Stimulated activated CD4-positive, alpha-beta T cell treated with anti-CD3 and anti-CD28 coated beads, Interleukin-1b, Interleukin-23, amount 100 ng/mL, for 48 hours (primary cell): ENCODE data around the gene AQP10.
"Not testable (repeated sequence)": the region's sequence is repeated elsewhere in the genome, so short reads cannot be mapped to it uniquely, and the experiment has no call there.

Source experiments
- DNase-seq: peaks from one replicate; pipeline ENCODE4 v3.0.0-alpha.2; 2020

AQP10 gene

DNA sequence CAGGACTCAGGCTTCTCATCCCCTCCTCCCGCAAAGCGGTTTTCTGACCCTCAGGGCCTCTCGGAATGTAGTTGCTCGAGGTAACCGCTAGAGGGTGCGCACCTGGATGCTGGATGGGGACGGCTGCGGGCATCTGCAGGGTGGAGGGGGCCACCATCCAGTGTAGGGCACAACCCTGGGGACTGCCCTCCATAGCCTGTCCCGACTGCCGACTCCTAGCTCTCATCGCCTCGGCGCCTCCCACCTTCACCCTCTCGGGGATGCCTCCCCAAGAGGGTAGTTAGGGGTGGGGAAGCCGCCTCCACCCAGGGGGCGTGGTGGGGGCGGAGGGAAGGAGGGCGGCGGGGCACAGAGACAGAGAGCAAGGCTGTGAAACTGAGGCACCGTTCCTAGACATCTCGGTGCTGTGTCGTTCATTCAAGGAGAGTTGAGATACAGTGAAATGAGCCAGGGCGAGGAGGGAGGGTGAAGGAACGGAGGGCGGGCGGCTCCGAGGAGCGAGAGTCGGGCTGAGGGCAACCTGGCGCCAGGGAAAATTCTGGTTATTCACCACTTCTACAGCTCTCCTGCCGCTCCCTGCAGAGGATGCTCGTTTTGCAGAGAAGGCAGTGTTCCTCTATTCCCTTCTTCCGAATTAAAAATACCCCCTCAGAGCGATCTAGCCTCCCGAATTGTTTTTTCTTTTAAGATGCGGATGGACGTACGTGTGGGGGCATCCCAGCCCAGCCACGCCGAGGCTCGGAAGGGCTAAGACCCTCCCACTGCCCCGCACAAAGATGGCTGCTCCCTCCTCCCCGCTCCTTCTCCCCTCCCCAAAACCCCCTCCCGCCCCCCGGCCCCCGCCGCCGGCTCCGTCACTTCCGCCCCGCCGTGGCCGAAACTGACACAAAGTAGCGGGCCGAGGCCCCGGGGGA, 4.0 kb downstream of the AQP10 start, which contains the start of gene ATP8B2:
TSS of gene ATP8B2 (plus strand) at position 857 of the 914 bp plus-strand sequence. CDS start 2,617 bp downstream, outside the sequence.
- DNase-seq = peak; percentile 87

DNA sequence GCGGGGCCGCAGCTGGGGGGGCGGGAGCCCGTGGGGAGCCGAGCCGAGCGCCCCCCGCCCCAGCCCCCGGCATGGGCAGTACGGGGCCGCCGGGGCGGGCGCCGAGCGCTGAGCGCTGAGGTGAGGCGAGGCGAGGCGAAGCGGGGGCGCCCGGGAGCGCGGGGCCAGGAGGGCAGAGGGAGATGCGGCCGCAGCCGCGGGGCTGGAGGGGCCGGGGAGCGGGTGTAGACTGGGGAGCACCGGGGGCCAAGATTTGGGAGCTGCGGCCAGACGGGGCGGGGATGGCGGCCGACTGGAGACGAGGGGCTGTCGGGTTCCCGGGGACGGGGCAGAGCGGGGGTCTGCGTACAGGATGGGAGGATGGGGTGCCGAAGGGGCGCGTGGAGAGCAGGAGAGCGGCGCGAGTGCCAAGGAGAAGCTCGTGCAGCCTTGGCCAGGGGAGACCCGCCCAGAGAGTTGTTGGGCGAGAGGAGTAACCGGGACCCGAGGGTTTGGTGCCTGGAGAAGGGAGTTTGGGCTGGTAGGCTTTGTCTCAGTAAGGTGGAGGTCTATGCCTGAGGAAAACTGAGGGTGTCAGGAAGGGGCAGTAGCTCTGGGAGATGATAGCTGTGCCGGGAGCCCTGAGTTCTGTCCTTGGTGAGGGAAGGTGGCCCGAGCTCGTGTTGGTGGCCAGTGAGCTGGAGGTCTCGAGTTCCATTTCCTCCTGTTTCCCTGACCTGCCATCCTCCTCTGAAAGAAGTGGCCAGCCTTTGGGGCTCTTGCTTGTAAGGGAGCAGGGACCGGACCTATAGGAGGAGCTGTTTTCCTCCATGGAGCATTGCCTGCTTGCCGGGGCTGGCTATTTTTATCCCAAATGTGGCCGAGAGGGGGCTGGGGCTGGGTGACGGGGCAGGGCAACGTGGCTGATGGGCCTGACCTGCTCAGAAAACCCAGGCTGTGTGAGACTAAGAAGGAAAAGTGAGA, 5.0 kb downstream of the AQP10 start:
- peak; percentile 42 for DNase-seq

DNA sequence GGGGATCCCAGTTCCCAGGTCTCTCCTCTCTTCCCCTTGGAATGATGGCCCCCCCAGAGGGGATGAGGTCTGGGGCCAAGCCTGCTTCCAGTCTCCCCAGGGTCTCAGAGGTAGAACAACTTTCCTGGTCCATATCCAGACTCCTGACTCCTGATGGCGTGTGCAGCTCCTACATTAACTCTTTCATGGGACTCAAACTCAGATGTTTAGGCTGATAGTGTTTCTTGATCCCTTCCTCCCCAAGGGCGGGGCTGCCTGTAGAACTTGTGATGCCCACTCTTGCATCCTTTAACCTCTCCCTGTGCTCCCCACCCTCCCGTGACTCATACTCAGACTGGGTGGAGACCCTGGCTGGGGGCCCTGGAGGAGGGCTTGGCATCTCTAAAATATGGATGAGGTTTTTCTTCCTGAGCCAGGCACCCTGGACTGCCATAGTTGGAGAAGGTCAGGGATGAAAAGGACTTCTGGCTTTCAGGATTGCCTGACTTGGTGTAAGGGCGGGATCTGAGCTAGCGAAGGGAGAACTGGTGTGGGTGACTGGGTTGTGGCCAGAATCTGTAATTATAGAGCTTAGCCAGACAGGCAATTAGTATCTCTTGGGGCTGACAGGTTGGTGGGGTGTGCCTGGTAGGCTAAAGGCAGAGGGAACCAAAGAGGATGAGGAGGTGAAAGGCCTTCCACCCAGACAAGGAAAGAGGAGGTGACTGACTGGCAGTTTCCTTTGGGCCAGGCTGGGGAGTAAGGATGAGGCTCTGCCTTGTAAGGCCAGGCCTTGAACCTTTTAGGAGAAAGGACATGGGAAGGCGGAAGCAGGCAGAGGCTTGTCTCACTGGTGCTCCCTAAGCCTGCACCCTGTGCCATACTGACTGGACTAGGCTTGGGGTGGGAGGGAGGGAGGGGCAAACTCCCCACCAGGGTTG, 5.9 kb downstream of the AQP10 start:
- DNase-seq = no peak

DNA sequence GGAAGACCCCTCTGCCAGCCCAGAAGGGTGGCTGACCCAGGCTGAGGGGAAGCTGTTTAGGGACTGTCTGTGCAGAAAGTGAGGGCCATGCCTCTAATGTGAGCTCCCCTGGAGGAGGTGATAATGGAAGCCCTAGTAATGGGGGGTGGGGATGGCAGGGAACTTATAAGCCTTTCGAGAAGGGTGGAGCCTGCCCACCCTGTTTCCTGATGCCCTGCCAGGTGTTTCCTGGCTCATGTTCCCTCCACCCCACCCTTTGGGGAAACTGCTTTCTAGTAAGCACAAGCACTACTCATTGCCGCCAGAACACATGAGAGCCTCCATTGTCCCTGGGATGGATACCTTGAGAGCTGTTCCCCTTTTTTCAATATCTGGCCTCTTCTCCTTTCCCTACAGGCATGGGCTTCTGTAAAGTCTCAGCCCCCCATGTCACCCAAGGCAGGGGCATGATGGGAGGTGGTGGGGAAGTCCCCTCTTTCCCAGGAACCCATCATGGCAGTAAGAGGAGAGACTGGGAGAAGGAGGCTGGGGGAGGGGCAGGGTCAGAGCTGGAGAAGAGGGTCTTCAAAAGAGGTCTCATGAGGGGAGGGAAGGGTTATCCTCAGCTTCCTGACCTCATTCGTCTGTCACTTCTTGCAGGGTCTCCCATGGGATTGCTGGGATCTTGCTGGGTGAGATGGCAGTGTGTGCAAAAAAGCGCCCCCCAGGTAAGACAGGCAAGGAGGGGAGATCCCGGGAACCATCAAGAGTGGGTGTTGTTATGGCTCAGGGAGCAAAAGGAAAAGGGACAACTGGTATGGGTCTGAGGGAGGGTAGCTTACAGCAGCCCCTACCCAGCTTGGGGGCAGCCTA, 6.8 kb downstream of the AQP10 start:
- DNase-seq = no peak

DNA sequence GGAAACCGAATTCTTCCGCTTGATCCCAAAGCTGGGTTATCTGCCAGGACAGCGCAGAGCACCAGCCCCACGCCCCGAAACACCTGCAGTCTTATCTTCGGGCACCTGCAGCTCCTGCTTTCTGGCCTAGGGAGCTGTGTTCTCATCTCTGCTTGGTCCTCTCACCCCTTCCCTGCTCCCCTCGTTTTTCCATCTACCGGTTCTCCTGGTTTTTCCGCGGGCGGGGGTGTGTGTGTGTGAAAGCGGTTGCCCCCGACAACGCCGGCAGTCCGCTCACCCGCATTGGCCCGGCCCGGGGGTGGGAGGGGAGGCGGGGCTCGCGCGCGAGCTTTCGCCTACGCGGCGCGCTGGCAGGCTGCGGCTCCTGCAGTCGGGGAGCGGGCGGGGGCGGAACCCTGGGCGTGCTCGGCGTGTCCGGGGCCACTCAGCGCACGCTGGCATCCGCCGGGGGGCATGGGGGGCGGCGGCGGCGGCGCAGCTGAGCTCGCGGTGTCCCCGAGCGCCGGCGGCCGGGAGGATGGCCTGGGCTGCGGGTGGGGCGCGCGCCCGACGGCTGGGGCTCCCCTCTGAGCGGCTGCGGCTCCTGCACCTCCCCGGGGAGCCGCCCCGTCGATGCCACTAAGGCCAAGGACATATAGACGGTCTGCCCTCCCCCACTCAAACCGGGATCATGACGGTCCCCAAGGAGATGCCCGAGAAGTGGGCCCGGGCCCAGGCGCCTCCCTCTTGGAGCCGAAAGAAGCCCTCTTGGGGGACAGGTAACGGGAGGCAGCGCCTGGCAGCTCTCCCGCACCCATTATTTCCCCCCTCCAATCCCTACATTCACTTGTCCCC, 7.6 kb downstream of the AQP10 start:
- DNase-seq = peak; percentile 81

DNA sequence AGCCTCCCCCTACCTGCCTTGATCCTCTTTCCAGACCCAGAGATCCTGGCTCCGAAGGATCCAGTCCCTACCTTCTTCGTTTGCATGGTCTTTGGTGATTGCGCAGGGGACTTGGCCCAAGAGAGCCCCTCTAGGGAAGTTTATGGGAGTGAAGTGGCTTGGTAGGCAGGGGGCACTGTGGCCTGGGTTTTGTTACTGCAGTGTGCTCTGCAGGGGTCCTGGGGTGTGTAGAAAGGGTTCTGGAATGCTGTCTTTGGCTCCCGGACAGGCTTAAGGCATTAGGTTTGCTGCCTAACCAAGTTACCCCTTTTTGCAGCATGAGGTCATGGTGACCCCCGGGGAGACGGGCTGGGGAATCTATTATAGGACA, 8.2 kb downstream of the AQP10 start:
- DNase-seq = no peak

DNA sequence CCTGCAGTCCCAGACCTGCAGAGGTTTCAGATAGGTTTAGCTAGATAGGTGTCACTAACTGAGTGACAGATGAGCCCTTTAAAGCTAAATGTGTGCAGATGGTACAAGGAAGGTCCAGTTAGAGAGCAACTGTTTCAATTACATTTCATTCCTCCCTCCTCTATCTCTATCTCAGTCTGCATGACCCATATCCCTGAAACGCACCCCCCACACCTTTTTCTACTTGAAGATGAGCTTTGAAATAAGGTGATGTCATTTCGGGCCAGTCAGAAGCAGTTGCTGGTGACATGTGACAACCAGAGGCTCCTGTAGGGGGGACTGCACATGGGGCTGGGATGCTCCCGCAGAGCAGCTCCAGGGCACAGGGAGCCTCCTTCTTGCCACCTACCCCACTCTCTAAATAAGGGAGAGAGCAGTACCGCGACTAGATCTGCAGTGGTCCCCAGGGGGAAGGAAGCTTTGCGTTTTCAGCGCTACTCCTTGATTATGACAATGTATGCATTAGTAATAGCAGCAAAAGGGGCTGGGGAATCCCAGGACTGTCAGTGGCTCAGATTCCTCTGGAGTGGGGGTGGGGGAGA, 8.7 kb downstream of the AQP10 start:
- DNase-seq = no peak

DNA sequence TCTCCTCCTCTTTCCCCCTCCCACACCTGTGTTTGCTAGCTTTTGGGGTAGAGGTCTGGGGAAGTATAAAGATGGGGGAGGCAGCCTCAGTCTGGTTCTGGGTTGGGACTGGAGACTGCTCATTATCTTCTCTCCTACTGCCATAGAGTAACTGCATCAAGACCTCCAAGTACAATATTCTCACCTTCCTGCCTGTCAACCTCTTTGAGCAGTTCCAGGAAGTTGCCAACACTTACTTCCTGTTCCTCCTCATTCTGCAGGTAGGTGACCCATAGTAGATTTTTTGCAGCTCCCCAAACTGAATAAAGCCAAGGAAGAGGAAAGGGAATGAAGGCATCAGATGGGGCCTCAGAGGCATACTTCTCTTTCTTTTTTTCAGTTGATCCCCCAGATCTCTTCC, 9.8 kb downstream of the AQP10 start:
- DNase-seq = no peak

DNA sequence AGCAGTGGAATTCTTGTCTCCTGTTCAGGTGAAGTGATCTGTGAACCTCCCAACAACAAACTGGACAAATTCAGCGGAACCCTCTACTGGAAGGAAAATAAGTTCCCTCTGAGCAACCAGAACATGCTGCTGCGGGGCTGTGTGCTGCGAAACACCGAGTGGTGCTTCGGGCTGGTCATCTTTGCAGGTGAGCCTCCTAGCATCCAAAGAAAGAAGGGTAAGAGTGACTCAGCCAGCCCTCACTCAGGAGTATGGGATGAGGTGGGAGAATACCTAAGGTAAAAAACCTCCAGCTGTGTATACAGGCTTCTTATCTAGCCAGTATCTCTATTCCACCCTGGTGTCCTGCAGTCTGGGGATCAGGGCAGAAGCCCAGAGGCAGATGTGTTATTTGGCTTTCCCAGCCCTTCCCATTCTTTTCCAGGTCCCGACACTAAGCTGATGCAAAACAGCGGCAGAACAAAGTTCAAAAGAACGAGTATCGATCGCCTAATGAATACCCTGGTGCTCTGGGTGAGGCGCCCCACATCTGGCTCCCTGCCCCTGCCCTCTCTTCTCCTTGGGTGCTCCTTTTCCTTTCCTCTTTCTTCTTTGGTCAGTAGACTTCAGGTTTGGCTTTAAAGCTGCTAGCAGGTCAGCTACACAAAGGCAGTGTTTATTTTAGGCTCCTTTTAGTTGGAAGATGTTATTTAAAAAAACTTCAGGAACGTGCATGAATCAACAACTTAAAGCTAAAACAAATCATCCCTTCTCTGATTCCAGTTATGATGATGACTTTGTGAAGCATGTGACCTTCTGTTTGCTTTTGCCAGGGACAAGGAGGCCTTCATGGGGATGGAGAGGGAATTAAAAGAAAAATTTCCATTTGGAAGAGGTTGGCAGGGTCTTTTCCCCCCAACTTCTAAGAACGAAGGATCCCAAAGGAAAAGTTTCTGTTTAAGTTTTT, 13.5 kb downstream of the AQP10 start:
- DNase-seq = no peak

DNA sequence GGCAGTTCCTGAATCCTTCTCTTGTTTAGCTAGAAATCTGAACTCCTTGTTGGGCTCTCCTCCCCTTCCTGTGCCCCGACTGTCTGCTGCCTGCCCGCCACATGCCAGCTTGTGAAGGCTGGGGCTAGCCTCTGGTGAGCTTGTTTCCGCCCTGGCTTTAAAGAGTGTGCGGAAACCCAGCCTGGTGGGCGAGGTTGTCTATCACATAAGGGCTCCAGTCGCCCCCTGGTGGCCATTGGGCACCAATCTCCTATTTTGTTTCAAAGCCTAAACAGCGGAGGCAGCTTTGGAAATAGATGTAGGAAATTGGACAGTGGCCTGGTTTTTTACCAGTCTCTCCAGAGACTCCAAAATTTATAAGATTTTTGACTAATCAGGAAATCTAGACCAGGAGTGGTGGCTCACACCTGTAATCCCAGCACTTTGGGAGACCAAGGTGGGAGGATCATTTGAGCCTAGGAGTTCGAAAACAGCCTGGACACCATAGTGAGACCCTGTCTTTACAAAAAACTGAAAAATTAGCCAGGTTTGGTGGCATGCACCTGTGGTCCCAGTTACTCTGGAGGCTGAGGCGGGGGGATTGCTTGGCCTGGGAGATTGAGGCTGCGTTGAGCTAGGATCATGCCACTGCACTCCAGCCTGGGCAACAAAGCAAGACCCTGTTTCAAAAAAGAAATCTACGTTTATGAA, 14.3 kb downstream of the AQP10 start:
- DNase-seq = peak; percentile 94

DNA sequence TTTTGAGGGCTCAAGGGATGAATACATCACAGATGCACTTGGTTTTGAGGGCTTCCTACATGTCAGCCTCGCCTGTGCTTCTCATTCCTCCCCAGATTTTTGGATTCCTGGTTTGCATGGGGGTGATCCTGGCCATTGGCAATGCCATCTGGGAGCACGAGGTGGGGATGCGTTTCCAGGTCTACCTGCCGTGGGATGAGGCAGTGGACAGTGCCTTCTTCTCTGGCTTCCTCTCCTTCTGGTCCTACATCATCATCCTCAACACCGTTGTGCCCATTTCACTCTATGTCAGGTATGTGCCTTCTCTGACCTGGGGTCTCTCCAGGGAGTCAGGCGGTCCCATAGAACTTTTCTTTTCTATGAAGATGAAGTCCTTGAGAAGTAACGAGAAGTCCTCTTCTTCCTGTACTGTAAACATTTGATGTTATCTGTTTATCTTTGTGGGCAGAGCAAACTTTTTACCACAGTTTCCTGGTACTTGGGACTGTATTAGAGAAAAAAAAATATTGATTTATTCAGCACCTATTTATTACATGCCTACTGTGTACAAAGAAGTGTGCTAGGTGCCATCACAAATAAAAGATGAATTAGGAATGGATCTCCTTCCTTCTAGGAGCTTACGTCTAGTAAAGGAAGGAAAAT, 16.5 kb downstream of the AQP10 start:
- no peak for DNase-seq

DNA sequence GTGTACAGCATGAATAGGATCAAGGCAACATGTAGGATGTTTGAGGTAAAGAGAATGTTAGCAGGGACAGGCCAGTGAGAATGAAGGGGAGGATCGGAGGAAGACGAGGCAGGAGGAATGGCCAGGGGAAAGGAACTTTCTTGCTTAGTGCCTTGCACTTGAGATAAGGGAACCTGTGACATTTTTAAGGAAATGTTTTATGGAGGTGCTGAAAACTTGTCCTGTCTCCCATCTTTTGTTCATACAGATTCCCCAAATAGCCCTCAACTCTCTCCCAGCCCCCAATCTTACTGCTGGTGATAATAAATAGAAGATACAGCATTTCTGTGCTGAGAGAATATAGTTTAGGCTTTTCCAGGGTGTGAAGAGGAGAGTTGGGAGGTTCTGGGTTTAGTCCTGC, 18.0 kb downstream of the AQP10 start:
- no peak for DNase-seq

DNA sequence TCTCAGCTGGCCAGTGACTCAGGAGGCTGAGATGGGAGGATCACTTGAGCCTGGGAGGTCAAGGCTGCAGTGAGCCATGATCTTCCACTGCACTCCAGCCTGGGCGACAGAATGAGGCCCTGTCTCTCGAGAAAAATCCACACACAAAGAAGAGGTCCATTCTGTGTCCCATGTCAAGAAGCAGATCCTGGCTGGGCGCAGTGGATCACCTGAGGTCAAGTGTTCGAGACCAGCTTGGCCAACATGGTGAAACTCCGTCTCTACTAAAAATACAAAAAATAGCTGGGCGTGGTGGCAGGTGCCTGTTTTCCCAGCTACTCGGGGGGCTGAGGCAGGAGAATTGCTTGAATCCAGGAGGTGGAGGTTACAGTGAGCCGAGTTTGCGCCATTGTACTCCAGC, 20.5 kb downstream of the AQP10 start:
- DNase-seq = not testable (repeated sequence)

DNA sequence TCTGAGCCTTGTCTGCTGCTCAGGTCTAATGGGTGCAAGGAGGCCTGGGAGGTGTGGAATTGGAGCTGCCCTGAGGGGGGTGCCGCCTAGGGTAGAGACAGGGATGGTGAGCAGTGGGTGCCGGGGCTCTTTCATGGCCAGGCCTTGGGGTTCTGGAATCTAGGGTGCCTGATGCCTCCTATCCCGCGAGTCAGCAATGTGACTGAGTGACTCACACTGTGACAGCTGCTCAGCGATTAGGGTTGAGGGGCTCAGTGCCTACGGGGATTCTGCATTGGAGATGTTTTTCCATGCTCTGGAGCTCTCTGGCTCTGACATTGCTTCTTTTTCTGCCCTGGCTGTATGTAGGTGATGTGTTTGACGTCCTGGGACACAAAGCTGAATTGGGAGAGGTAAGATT, 21.2 kb downstream of the AQP10 start:
- DNase-seq = no peak

DNA sequence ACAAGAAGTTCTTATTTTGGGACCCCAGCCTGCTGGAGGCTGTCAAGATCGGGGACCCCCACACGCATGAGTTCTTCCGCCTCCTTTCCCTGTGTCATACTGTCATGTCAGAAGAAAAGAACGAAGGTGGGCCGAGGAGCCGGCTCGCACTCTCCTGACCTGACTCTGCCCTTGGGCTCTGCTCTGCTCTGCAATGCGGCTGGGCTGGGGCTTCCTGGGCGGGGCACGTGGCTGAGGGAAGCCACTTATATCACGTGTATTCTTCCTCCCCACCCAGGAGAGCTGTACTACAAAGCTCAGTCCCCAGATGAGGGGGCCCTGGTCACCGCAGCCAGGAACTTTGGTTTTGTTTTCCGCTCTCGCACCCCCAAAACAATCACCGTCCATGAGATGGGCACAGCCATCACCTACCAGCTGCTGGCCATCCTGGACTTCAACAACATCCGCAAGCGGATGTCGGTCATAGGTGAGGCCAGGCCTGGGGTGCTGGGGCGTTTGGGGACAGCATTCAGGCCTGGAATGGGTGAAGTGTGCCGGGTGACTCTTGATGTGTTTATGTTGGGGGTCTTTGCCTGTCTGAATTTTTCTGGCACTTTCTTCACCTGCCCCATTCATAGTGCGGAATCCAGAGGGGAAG, 22.1 kb downstream of the AQP10 start:
- peak; percentile 67 for DNase-seq

DNA sequence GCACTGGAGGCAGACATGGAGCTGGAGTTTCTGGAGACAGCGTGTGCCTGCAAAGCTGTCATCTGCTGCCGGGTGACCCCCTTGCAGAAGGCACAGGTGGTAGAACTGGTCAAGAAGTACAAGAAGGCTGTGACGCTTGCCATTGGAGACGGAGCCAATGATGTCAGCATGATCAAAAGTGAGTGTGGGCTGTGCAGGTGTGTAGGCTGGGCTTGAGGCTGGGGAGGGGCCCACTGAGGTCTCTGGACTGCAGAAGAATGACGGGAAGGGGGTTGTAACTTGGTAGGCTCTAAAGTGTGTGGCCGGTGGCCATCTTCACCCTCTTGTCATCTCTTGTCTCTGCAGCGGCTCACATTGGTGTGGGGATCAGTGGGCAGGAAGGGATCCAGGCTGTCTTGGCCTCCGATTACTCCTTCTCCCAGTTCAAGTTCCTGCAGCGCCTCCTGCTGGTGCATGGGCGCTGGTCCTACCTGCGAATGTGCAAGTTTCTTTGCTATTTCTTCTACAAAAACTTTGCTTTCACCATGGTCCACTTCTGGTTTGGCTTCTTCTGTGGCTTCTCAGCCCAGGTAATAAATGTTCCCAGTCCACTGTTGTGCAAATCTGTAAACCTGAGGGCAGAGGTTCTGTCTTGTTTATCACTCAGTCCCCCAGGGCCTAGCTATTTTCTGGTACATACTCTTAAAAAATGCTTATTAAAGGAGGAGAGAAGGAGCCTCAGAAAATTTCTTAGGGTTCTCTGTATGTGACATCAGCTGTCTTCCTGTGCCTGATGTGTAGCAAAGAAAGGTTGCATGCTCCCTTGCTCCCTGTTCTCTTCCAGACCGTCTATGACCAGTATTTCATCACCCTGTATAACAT, 24.3 kb downstream of the AQP10 start:
- peak; percentile 75 for DNase-seq
